GM19238 (cell line): ENCODE data around the gene KSR1.
"Not testable (repeated sequence)": the region's sequence is repeated elsewhere in the genome, so short reads cannot be mapped to it uniquely, and the experiment has no call there.

ENCODE experiments used
- DNase-seq: peaks from one replicate; pipeline ENCODE4 v3.0.0; 2011; ENCODE audit warnings: low spot score; ENCODE audit not compliant: insufficient read length

Gene KSR1

DNA sequence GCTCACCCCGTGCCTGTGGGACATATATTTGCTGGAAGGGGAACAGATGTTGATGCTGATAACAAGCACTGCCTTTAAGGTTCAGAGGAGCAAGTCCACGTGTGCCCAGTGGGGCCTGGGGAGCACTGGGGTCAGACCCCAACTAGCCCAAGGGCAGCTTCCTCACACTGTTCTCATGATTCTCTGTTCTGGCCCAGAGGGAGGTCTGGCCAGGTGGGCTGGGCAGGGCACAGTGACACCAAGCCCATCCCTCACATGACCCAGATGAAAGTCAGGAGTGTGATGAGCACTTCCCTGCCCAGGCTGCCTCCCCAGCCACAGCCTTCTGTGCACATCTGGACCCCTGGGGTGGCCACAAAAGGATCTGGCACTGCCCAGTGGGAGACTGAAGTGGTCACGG, 29.8 kb upstream of the KSR1 start:
- not testable (repeated sequence) for DNase-seq

DNA sequence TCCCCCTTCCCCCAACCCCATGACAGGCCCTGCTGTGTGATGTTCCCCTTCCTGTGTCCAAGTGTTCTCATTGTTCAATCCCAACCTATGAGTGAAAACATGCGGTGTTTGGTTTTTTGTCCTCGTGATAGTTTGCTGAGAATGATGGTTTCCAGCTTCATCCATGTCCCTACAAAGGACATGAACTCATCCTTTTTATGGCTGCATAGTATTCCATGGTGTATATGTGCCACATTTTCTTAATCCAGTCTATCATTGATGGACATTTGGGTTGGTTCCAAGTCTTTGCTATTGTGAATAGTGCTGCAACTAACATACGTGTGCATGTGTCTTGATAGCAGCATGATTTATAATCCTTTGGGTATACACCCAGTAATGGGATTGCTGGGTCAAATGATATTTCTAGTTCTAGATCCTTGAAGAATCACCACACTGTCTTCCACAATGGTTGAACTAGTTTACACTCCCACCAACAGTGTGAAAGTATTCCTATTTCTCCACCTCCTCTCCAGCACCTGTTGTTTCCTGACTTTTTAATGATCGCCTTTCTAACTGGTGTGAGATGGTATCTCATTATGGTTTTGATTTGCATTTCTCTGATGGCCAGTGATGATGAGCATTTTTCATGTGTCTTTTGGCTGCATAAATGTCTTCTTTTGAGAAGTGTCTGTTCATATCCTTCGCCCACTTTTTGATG, 28.9 kb upstream of the KSR1 start:
- DNase-seq: not testable (repeated sequence)

DNA sequence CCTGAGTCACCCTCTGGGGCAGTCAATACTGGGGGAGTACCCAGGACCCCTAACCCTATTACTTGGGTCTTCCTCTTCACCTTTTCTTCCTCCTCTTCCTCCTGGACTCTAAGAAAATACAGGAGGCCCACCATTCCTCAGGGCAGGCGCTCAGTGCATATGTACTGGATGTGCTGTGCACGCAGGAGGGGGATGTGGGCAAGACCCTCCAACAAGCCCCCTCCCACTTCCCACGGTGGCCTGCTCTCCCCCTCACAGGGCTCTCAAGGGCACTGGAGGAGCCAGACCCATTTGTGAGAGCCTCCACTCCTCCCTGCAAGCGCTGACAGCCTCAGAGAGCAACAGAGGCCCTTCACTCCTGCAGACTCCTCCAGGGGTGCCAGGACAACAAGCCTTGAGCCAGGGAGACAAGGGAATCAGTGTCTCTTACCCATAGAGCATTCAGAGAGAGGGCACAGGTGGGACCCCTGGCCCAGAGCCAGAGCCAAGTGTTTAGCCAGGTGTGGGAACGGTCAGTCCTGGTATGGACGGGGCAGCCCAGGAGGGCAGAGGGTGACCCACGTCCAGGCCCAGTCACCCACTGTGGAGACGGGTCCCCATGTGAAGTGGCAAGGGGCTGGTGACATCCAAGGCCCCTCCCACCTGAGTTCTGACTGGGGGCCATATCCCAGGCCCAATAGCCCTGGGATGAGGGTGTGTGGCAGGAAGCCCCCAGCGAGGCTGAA, 27.3 kb upstream of the KSR1 start:
- no peak for DNase-seq

DNA sequence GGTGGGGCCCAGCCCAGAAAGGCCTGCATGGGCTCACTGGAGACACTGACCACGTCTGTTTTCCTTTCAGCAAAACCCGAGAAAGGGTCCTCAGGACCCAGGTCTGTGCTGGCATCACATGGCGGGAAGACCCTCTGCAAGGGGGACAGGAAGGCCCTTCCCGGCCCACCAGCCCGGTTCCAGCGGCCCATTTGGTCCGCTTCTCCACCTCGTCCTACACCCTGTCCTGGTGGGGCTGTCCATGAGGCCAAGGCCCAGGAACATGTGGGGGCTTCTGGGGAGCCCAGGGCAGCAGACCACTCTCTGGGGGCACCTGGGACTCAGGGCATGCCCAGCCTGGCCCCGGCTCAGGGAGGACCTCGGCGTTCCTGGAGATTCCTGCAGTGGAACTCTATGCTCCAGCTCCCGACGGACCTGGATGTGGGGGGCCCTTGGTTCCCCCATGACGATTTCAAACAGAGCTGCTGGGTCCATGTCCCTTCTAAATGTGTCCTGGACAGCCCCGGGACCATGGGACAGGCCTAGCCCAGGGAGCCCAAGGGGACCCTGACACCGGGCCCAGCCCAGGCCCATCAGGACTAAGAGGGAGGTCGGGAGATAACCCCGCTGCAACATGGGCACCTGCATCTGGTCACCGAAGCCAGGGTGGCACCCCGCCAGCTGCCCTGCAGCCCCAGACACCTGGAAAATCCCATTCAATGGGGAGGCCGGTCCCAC, 26.4 kb upstream of the KSR1 start:
- no peak for DNase-seq

DNA sequence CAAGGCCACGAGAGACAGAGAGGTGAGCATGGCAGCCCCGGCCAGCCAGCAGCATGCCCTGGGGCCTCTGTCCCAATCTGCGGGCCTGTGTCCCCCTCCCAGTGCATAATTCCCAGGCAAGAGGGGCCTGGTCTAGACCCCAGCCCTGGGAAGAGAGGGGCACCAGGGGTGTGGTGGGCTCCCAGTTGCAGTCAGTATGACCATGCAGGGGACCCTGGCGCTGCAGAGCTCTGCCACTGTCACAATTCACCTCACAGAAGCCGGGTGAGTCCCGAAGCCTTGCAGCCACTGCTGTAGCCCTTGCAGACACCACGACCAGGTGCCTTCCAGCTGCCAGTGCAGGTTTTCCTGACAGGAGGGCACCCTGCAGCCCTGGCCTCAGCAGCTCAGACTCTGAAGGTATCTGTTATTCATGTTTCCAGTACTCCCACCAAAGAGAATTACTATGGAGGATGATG, 25.8 kb upstream of the KSR1 start:
- no peak for DNase-seq

DNA sequence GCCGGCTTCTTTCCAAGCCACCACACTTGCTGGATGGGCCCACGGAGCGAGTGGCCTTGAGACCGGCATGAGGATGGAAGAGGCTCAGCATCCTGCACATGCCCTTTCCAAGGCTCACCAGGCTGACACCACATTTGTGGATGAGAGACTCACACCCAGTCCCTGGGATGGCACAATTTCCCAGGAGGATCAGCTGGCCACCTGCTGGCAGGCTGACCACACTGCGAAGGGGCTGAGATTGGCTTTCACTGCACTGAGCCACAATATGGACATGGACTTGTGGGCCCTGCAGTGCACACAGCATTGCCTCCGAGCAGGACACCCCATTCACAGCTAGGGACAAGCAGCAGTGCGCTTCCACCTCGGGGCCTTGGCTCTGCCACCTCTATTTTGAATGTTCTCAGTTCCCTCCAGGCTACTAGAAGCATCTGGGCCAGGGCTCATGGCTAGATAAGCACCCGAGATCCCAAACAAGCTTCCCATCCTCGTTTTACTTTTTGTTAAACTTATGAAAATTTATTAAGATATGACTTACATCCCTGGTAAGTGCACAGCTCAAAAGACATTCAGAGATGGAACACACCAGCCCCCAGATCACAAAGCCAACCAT, 25.3 kb upstream of the KSR1 start:
- DNase-seq: no peak

DNA sequence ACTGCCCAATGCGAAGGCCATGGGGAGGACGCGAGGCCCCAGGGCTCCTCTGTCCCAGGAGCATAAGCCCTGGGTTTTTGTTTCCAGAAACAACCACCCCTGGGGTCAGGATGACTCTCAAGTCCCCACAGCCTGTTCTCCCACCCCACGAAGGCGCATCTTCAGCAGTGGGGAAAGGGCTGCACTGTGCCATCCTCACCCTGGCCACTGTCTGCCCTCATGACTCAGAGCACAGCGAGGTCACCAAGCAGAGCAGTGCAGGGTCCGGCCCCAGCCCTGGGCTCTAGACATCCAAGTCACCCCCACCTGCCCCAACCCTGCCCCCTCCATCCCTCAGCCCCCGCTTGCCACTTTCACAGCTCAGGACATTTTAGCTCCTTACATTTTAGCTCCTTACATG, 22.7 kb upstream of the KSR1 start:
- no peak for DNase-seq

DNA sequence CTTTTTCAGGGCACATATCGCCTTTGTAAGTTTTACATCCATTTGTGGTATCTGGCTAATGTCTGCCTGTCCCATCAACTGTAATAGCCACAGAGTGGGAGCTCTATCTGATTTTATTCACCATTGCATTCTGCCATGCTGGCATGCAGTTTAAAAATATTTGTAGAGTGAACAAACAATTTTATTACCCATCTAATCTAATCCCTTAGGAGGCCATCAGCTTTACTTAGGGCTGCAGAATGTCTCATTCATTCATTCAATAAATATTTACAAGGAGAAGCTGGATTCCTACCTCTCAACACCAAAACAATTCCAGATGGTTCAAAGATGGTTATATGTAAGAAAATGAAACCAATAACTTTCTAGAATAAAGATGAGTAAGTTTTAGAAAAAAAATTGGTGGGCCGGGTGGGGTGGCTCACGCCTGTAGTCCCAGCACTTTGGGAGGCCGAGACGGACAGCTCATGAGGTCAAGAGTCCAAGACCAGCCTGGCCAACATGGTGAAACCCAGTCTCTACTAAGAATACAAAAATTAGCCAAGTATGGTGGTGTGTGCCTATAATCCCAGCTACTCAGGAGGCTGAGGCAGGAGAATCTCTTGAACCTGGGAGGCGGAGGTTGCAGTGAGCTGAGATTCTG, 20.7 kb upstream of the KSR1 start:
- not testable (repeated sequence) for DNase-seq

DNA sequence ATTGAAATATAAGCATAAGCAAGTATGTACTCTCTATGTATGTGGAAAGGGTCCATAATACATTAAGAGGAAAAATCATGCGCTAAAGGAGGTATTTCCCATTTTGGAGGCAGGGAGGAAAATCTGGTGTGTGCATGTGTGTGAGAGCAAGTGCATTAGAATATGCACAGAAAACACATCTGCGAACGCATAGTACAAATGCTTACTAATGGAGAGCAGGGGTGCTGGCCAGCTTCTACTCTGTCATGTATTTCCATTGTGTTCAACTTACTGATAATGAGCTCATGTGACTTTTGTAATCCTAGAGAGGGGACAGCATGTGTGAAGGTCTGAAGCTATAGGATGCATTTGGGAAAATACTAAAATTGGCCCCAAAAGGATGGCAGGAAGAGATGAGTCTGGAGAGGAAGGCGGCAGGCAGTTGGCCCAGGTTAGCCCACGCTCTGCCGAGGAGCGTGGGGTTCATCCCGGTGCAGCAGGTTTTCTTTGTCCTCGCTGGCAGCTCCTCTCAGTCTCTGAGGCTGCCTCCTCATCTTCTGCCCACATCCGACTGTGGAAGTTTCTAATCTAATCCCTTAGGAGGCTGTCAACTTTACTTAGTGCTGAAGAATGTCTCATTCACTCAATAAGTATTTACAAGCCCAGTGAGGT, 17.8 kb upstream of the KSR1 start:
- DNase-seq: no peak

DNA sequence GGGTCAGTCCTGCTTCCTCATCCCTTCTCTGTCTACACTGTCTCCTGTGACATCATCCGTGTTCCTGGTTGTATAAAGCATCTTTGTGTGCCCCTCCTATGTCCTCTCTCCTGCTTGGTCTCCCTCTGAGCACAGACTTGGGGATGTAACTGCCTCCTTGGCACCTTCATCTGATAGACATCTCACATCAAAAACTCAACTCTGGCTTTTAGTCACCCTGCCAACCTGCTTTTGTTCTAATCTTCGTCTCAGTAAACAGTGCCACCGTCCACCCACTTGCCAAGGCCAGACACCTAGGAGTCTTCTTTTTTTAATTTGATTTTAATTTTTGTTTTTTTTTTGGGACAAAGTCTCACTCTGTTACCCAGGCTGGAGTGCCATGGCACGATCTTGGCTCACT, 16.9 kb upstream of the KSR1 start:
- no peak for DNase-seq

DNA sequence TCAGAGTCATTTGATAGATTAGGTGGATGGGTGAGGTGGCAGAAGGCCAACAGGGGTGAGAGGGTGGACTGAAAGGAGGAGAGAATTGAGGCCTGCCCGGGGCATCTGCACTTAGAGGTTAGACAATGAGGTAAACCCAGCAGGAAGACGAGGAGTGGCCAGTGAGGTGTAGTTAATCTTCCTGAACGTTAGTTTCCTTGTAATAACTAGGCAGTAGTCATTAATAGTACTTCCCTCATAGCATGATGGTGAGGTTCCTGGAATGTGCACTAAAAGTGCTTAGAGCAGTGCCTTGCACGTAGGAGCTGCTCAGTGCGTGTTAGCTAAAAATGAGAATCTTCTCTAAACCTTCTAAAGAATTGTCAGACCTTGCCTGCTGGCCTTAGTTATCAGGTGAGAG, 13.5 kb upstream of the KSR1 start:
- DNase-seq: no peak

DNA sequence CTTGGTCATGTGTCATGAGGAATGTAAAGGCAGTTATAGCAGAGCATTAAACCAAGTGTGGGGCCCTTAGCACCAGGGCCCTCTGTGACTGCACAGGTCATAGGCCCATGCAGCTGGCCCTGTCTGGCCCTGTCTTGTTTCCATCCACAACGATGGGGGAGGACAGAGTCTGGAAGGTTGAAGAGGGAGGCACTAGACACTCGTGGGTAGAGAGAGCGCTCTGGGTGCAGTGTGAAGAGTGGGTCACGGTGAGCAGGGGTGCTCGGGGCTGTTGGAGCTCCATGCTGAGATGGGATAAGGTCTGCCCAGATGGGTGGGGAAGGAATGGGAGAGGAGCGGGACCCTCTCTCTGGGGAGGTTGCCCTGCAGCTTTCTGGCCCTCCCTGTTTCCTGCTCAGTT, 12.8 kb upstream of the KSR1 start:
- no peak for DNase-seq

DNA sequence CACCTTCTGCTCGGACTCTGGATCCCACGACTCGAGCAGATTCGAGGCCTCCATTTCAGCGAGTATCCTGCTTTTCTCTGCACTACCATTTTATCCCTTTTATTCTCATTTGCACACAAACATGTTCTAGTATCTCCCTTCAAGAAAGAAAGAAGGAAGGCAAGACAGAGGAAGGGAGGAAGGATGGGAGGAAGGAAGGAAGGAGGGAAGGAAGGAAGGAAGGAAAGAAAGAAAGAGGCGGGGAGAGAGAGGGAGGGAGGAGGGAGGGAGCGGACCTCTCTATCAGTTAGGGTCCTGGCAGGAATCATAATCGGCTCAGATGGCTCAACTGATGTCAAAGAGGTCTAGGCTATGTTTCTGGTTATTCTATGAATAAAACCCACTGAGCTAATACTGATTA, 10.3 kb upstream of the KSR1 start:
- DNase-seq: no peak

DNA sequence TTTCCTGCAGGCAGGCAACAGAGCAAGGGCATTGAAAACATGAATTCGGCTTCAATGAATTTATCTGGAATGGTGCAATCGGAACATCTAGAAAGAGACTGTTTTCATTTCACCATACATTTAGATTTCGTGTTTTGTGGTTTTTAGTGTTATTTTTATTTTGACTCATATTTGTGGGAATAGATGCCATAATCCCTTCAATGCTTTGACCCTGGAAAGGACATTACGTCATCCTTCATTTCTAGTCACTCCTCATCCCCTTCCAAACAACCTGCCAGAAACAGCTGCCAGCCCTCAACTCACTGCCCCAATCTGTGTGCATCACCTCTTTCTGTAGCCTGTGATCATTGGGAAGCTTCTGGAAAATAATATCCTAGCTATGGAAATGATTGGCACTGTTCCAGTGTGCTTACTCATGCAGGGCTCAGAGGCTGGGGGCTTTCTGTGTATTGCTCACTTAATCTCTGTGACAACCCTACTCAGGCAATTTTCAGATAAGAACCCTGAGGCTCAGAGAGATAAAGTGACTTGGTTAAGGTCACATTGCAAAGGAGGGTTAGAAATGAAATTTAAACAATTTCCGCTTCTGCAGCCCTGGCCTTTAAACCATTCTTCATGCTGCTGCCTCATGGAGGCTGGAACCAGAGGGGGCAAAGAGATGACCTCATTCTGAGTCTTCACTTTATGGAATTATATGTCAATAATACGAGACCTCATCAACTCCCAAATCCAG, 9.5 kb upstream of the KSR1 start:
- DNase-seq: no peak

DNA sequence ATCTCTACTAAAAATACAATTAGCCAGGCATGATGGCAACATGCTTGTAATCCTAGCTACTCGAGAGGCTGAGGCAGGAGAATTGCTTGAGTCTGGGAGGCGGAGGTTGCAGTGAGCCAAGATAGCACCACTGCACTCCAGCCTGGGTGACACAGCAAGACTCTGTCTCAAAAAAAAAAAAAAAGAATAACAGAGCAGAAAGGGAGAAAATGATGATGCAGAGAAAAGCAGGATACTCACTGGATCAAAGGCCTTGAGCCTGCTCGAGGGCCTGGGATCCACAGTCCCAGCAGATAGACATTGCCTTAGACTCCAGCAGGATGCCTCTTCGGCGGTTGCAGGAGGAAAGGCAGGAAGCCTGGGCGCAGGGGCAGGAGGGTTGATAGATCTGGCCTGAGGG, 7.7 kb upstream of the KSR1 start:
- not testable (repeated sequence) for DNase-seq

DNA sequence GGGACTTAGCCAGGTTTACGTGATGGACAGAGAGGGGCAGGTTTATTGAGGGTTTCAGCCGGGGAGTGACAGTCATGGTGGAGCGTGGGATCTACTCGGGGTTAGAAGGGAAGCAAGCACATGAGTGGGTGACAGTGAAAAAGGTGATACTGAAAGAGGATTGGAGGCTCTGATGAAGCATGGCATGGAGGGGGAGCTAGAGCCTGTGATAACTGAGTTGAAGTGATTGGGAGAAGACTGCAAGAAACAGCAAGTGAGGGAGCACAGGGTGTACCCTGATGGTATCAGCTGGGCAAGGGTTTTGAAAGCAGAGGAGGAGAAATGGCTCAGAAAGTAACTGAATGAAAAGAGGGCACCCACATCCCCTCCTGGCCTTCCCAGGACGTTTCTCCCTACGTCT, 6.7 kb upstream of the KSR1 start:
- DNase-seq: no peak

DNA sequence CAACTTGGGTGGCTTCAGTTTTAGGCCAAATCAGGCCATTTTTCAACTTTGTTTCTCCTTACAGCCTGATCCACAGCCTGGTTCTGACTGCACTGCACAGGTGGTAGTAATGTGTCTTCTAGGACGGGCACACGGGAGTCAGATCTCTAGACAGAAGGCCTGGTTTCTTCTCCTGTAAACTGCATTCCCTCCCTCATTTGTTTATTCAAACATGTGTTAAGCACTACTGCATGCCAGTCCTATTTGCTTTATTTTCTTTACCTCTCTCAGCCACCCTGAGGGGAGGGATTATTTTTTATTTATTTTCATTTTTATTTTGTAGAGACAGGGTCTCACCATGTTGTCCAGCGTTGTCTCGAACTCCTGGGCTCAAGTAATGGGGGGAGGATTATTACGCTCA, 6.3 kb upstream of the KSR1 start:
- DNase-seq: no peak

DNA sequence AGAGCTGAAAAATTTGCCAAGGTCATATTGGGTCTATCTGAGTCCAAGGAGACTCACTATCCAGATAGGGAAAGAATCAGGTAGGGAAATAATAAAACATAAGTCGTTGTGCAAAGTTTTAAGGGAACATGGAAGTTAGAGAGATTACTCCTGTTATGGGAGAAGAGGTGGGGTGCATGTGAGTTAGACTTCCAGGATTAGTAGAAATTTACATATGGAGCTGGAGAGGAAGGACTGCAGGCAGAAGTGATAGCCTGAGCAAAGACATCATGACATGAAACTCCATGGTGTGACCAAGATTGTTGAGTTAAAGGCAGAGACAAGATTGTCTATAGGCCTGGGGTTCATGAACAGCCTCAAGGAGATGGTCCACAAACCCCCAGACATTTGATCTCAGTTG, 5.8 kb upstream of the KSR1 start:
- no peak for DNase-seq

DNA sequence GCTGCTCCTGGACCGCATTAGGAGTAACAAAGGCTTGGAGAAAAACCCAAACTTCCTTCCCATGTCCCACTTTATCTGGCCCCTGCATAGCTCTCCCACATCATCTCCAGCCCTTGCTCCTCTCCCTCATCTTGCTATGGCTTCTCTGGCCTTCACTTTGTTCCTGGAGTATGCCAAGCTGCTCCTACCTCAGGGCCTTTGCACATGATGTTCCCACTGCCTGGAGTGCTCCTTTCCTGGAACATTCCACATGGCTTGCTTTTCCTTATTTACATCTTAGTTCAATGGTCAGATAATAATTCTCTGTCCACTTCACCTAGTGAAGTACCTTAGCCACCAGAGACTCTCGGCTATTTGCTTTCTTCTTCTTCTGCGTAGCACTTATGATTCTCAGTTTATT, 4.3 kb upstream of the KSR1 start:
- DNase-seq: no peak

DNA sequence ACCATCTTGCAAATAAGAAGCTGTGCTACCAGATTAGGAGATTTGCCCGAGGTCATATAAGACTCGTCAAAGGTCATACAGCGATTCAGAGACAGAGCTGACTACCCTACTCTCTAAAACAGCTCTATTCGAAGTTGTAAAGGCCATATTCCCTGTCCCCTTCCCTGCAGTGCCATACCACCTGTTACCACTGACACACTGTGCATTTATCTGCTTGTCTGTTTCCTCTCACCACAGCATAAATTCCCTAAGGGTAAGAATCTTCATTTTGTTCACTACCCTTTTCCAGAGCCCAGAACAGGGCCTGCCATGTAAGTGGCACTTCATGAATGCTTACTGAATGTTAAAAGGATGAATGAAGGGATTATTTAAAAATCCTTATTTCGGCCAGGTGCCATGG, 3.4 kb upstream of the KSR1 start:
- no peak for DNase-seq
